Embryonic facial prominence (tissue), 1 donor: ENCODE data around the gene KMT2D.

Experiments
- DNase-seq: peaks from one replicate; pipeline ENCODE4 v3.0.0-alpha.2; 2016; ENCODE audit errors: extremely low spot score

KMT2D gene, protein sequence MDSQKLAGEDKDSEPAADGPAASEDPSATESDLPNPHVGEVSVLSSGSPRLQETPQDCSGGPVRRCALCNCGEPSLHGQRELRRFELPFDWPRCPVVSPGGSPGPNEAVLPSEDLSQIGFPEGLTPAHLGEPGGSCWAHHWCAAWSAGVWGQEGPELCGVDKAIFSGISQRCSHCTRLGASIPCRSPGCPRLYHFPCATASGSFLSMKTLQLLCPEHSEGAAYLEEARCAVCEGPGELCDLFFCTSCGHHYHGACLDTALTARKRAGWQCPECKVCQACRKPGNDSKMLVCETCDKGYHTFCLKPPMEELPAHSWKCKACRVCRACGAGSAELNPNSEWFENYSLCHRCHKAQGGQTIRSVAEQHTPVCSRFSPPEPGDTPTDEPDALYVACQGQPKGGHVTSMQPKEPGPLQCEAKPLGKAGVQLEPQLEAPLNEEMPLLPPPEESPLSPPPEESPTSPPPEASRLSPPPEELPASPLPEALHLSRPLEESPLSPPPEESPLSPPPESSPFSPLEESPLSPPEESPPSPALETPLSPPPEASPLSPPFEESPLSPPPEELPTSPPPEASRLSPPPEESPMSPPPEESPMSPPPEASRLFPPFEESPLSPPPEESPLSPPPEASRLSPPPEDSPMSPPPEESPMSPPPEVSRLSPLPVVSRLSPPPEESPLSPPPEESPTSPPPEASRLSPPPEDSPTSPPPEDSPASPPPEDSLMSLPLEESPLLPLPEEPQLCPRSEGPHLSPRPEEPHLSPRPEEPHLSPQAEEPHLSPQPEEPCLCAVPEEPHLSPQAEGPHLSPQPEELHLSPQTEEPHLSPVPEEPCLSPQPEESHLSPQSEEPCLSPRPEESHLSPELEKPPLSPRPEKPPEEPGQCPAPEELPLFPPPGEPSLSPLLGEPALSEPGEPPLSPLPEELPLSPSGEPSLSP (N-terminal part only)

DNA sequence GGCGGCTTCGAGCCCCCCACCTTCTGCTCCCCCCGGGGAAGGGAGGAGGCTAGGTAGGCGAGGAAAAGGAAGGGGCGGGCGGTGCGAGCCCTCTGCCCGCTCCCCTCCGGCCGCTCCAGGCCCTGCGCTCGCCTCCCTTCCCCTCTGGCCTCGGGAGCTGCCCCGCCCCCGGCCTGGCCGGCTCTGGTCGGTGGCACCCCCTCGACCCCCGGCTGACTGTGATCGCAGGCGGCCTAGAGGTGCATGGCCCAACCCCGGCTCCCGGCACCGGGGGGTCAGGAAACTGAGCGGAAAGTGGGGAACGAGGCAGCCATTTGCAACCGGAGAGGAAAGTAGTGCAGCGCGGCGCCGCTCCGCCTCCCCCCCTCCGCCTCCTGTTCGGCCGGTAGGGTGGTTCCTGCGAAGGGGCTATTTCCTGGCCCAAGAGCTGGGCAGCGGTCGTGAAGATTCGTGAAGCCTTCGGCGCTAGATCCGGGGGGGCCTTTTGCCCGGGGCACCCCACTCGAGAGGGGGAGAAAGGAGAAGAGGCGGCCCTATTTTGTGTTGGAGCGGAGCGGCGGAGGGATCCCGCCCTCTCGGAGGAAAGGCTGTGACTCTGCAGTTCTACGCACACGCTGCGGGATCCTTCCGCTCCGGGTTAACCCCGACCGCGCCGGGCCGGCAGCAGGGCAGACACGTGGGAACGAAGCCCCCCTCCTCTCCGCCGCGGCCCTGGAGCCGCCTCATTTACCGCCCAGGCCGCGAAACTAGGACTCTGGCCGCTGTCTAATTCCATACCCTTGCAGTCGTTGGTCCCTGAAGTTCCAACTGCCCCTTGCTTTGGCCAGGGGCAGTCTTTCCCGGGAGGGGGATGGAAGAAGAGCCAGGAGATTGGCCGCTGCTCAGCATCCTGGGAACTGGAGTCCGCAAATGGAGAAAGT, at the start of gene KMT2D:
Gene KMT2D (minus strand): TSS at position 558 of the 920 bp plus-strand sequence. CDS start 5,470 bp downstream, outside the sequence.
- DNase-seq: peak; percentile 93

DNA sequence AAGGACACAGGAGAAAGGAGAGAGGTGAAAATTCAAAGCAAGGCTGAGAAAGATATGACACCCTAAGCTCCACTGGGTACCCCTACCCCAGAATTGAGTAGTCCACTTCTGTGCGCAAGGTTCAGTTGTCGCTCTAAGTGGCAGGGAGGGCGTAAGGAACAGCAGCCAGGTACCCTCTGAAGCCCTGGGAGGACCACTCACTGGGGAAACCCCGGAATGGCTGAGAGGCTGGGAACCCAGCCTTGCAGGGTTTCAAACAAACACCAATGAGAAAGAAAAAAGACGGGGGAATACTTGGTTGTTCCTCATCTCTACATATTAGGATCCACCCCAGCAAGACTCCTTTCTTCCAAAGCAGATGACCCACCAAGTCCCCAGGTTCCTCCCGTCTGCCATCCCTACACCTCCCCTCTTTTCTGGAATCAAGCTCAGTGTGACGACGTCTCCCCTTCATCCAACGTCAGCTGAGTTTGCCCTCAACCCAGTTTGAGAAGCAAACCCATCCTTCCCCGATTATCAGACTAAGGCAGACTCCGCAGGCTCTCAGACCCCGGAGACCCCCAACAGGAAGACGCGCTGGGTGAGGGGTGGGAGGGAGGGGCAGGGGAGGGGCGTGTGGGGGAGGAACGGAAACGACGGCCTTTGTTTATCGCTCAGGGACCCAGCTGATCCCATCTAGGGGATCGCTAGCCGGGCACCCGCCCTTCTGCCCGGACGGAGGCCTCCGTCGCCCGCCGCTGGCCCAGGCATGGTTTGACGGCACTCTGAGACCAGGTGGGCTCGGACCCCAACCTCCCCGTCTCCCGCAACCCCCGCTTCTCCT, 49.3 kb upstream of the KMT2D start:
- DNase-seq: no peak

DNA sequence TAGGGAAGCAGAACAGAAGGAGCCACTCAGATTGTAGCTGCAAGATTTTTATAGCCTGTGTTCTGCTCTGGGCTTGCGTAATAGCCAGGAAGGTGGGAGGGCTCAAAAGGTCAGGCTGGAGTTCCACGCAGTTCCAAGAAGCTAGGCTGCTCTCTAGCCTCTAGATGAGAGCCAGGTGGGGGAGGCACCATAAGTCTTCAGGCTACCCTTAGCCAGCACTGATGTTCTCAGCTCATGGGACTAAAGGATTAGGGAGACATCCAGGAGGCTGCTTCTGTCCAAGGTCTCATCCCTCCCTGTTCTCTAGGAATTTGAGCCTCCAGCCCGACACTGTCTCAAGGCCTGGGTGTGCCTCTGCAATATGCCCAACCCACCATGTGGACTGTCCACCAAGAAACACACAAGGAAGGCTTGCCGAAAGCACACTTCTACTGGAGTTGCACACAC, 48.4 kb upstream of the KMT2D start:
- DNase-seq: no peak

DNA sequence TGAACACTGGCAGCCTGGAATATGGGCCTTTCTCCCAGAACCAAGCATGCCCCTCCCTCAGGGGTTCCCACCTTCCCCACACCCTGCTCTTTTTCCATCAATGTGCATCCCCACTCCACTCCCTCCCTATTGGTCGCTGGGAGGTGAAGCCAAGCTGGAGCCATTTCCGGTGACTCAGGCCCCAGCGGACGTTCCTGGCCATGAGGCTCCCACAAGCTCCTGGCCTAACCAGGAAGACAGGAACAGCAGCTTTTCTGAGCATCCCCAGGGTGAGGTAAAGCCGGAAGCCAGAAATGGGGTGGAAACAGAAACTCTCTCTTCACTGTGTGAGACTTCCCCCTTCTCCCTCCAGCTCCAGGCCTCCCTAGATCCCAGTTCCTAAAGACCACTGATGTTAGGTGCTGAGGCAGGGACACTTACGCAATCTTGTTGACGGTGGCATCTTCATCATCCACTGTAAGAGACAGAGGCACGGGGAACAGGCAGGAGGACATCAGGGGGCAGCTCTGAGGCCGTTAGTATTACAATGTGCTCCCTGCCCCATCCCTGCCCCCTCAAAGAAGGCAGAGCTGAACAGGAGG, 45.0 kb upstream of the KMT2D start:
- no peak for DNase-seq

DNA sequence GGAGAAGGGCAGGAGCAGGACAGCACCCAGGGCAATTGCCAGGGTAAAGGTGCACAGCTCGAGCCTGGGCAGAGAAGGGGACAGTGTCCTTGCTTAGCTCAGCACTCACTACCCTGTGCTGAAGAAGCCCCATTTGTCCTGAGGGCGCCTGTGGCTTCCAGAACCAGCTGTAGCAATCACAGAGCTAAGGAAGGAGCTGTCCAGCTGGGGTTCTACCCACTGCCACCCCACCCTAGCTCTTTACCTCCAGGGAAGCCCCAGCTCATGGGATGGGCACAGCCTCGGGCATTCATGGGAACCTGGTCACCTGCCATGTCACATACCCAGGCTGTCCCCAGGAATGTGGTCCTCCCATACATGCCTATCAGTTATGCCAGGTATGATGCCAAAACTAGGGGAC, 44.2 kb upstream of the KMT2D start:
- DNase-seq: no peak

DNA sequence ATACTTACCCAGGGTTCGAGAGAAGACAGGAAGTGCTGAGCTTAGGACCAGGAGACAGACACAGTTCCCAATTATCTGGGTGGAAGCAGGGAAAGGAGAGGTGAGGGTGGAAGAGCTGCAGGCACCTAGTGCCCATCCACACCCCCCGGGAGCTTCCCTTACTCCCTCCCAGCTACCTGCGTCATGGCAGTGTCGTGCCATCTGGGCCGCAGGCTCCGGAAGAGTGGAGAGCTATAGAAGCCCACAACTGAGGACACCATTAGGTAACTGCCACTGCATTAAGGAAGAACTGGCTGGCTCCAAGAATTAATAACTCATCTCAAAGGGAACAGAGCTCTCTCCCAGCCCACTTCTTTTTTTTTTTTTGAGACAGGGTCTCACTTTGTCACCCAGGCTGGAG, 39.8 kb upstream of the KMT2D start:
- no peak for DNase-seq

DNA sequence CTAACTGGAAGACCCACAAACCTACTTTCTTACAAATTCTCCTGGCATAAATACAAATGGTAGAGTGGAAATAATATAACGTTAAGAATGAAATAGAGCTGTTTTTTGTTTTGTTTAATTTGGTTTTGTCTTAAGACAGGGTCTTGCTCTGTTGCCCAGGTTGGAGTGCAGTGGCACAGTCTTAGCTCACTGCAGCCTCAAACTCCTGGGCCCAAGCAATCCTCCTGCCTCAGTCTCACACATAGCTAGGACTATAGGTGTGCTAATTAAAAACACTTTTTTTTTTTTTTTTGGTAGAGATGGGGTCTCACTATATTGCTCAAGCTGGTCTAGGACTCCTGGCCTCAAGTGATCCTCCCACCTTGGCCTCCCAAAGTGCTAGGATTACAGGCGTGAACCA, 38.1 kb upstream of the KMT2D start:
- DNase-seq: no peak

DNA sequence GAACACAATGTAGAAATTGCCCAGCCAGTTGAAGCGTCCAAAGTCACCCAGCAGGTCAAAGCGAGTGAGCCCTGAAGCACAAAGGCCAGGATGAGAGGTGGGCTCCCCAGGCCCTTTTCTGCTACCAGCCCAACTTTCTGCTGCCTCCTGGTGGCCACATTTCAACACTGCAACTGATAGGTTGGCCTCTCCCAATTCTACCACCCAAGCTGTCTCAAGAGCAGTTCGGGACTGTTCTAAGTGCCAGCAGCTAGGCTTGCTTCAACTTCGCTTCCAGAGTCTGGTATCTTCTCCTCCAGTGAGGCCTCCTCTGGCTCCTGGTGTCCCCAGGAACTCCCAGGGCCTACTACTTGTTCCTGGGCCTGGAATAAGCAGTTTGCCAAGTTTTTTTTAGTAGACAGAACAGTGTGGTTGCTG, 37.4 kb upstream of the KMT2D start:
- DNase-seq: no peak

DNA sequence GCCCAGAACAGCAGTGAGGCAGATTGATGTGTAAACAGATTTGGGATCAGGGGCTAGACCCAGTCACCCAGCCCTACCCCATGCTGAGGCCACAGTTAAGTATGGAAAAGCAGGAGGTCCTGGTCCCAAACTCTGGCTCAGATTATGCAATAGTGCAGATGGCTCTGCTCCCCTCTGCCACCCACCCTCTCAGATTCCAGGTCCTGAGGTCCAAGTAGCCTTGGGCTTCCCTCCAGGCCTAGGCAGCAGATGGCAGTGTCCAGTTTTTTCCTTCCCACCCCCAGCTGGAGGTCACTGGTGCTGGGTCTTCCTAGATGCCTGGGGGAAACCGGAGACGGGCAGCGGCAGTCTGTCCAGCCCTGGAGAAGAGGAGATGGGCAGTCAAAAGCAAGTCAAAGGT, 36.8 kb upstream of the KMT2D start:
- DNase-seq: no peak

DNA sequence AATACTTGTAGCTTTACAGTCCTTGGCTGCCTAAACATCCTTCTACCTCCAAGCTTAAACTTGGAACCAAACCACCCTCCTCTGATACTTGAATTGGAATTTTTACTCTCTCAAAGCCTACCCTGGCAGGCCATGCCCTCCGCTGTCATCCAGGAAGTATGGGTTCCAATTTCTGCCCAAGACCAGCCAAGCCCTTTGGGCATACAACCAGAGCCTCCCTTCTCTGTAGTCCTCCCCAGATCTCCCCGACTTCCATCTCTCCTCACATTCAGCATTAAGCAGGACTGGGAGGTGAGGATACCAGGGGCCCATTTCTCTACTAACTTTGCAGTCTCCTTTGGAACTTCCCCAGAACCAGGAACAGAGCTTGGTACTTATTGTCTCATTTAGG, 34.4 kb upstream of the KMT2D start:
- DNase-seq: no peak

DNA sequence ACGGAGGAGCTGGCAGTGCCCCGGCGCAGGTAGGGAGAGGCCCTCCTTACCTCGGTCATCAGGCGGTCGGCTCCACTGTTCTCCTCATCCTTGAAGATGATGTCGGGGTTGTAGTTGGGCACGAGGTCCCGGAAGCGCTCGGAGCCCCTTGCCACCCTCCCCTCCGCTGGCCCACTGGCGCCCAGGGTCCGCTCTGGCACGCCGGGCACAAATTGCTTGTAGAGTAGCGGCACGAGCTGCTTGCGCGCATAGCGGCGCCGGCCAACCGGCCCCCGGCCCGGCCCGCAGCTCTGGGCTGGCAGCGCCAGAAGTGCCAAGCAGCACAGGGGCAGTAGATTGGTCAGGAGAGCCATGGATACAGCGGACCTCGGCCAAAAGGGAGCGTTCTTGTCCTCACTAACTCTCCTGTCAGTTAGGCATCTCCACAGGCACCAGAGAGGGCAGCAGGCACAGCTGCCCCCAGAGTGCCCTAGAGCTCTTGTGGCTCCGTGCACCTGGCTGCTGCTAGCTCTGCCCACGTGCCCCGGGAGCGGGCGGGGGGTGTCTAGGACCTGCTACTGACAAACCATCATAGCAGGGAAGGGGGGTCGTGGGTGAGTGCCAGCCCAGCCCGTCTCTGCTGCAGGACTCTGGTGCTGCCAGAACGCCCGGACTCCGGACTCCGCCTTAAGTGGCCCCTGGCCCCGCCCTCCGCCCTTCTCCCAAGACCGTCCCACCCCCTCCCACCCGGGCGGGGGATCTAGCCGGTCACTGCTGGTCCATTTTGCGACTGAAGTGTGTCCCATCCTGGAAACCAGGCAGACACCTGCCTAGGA, 33.8 kb upstream of the KMT2D start, which contains the start of gene DHH:
Gene DHH (minus strand): TSS at position 642 of the 815 bp plus-strand sequence. CDS start 289 bp downstream, at position 353.
- no peak for DNase-seq

DNA sequence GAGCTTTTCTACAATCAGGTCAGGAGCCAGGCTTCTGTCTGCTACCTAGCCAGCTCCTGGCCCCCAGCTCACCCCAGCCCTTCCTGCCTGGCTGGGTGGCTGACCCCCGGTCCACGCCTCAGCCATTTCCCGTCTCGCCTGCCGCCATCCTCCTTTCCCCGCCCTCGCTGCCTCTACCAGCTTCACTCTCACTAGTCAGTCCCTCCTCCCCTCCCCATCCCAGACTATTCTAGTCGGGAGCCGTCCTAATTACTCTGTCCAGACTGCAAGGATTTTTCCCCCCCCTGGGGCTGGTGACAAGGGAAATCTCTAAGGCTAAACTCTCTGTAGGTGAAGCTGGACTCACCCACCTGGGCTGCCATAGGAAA, 33.2 kb upstream of the KMT2D start:
- no peak for DNase-seq

DNA sequence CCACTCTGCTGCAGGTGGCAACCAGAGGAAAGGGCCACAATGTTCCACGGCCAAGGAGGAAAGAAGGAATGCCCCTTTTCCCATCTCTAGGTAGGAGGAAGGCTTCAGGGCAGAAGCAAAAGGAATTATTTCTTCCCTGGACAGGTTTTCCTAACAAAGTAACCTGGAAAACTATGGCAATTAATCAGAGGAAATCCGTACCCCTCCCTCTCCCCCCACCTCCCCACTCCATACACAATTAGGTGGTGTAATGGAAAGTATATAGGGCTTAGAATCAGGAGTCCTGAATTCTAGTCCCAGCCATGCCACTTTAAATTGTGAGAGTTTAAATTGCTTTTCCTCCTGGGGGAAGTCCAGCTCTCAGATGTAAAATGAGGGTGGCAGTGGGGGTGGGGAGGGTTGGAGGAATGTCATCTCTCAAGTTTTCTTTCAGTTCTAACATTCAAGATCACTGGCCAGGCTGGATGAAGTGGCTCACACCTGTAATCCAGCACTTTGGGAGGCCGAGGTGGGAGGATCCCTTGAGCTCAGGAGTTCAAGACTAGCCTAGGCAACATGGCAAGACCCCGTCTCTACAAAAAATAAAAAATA, 32.3 kb upstream of the KMT2D start:
- DNase-seq: no peak

DNA sequence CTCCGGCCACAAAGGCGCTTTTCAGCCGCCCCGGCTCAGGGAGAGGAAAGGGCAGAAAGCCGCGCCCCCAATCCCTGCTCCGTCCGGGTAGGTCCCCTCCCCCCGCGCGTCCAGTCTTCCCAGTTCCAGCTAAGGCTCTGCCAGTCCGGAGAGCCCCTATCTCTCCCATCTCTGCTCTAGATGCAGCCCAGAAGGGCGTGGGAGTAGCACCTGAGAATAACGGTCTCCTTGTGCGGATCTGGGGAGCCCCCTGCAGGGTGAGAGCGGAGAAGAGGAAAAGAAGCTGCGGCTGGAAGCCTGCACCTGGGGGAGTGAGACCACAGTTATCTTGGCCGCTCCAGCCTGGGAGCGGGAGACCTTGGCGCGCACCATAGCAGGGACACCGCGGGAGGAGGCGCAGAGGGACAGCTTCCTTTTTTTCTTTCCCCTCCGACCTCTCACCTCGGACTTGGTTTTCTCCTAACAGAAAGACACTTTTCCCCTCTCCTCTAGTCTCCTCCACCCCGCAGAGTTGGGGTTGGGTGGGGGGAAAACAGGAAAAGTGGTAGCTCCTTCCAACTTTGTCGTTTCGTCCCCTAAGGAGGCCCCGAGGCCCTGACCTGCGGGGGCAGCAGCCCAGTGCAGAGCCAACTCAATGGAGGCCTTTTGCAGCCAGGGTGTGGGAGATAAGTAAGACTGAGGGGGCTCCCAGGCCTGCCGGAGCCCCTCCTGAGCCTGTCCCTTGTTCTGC, 31.7 kb upstream of the KMT2D start:
- DNase-seq: no peak

DNA sequence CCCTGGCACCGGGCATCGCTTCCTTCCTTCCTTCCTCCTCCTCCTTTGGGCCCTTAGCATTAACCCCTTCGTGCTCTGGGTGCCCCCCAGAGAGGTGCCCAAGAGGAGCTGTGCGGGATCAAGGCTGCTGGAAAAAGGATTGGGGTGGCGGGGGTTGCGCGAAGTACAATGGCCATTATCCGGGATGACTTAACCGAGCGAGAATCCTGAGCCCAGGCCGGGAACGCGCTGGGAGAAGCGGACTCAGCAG, 31.2 kb upstream of the KMT2D start:
- DNase-seq: no peak

DNA sequence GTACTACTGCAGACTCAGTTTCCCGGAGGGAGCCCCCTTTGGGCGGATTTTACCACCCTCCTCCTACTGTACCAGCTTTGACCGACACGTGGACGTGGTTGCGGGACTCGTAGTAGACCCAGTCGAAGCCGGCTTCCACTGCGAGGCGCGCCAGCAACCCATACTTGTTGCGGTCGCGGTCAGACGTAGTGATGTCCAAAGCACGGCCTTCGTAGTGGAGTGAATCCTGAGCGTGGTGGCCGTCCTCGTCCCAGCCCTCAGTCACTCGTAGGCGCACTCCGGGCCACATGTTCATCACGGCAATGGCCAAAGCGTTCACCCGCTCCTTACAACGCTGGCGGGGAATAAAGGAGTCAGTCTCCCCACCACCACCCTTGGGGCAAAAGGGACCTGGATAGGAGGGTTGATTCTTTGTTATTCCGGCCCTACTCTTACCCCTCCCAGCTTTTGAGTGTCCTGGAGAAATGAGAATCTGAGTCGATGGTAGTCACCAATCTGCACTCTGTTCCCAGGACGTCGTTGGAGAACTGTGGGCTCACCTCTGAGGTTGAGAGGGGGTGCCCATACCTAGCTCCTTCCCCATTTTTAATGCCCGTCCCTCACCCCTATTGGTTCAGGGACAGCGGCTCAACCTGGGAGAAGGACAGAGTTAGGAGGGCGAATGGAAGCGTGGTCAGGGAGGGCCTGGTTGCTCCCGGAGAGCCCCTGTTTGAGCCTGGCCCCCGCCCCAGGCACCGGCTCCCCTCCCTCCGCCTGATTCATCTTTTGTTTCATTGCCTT, 30.7 kb upstream of the KMT2D start:
- DNase-seq: no peak

DNA sequence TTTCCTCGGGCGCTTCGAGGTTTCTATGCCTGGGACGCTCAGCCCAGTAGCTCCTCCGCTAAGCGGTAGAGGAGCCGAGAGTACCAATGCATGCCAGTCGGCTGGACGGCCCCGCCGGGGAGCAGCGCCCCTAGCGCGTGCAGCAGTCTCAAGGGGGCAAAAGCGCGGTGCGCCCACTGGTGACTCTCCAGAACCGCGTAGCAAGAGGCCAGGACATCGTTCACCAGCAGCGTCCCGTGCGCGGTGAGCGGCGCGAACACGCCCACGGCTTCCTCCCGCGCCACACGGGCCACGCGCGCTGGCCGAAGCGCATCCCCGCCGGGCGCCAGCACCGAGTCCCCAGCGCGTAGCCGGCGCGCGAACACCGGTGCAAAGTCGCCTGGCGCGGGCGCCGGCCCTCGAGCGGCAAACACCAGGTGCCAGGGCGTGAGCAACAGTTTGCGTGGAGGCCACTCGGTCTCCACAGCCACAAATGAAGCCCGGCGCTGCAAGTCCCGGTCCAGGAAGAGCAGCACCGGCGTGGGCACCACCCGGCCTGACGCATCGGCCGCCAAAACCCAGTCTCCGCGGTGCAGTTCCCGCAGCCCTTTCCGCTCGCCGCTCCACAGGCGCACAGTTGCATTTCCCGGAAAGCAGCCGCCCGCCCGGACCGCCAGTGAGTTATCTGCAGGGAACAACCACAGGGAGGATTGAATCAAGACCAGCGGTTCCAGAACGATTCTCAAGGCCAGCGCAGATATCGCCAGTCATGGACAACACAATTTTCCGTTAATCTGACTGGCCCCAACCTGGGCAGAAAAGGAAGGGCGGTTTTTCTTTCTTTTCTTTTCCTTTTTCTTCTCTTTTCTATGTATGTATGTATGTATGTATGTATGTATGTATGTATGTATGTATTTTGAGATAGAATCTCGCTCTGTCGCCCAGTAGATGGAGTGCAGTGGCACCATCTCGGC, 29.5 kb upstream of the KMT2D start:
- DNase-seq: no peak
